Nephron progenitor cell (in vitro differentiated cells): ENCODE data around the gene PHF8.

Source experiments
- DNase-seq: peaks from one replicate; pipeline ENCODE4 v3.0.0; 2021
- H3K27ac Mint-ChIP-seq: 2 replicates; pipeline ENCODE4 v1.8.0; 2021; ENCODE audit warnings: mild to moderate bottlenecking, moderate library complexity, mixed read lengths
- H3K27me3 Mint-ChIP-seq: 2 replicates; pipeline ENCODE4 v1.8.0; 2021; ENCODE audit warnings: mild to moderate bottlenecking, low read depth, mixed read lengths; ENCODE audit not compliant: poor library complexity
- H3K36me3 Mint-ChIP-seq: 2 replicates; pipeline ENCODE4 v1.8.0; 2021; ENCODE audit warnings: low read depth, mixed read lengths
- H3K4me1 Mint-ChIP-seq: 2 replicates; pipeline ENCODE4 v1.8.0; 2021; ENCODE audit warnings: mixed read lengths
- H3K4me3 Mint-ChIP-seq: 2 replicates; pipeline ENCODE4 v1.8.0; 2021; ENCODE audit warnings: mild to moderate bottlenecking, moderate library complexity, mixed read lengths
- H3K9me3 Mint-ChIP-seq: 2 replicates; pipeline ENCODE4 v1.8.0; 2021; ENCODE audit warnings: mild to moderate bottlenecking, moderate library complexity, mixed read lengths
- CTCF ChIP-seq: fragments of 200-600 bp; sonication (generic); IDR thresholded peaks from 2 replicates; pipeline ENCODE4 v1.5.0; 2021; ENCODE audit warnings: antibody characterized with exemption

Gene PHF8

GRCh38 chrX:54007682-54008081 lies 36.6 kb downstream of the PHF8 start:
- Mint-ChIP-seq H3K27ac (no peak overlapping the region), H3K27me3 (no peaks in the 10 kb centered on the region), H3K9me3 (peaks cover 45% of the 10 kb centered on the region), H3K36me3 (peaks cover 60% of the 10 kb centered on the region), H3K4me3 (no peak overlapping the region), H3K4me1 (no peaks in the 10 kb centered on the region)
- no peak for DNase-seq
- TF ChIP-seq CTCF: no peak

GRCh38 chrX:53997724-53998123 lies 46.5 kb downstream of the PHF8 start:
- H3K36me3 Mint-ChIP-seq: peaks cover 57% of the 10 kb centered on the region
- DNase-seq: no peak
- no peak for TF ChIP-seq CTCF
- H3K4me3 Mint-ChIP-seq: no peak overlapping the region
- H3K9me3 Mint-ChIP-seq: peaks cover 52% of the 10 kb centered on the region
- no peak overlapping the region for H3K27ac Mint-ChIP-seq
- peaks cover 4% of the 10 kb centered on the region for H3K27me3 Mint-ChIP-seq
- H3K4me1 Mint-ChIP-seq: no peaks in the 10 kb centered on the region

GRCh38 chrX:53992589-53992988 lies 51.7 kb downstream of the PHF8 start:
- Mint-ChIP-seq H3K27me3 (no peaks in the 10 kb centered on the region), H3K27ac (no peak overlapping the region), H3K36me3 (peaks cover 54% of the 10 kb centered on the region), H3K4me1 (no peaks in the 10 kb centered on the region), H3K9me3 (peaks cover 48% of the 10 kb centered on the region), H3K4me3 (no peak overlapping the region)
- no peak for DNase-seq
- no peak for TF ChIP-seq CTCF

GRCh38 chrX:53990171-53990570 lies 54.1 kb downstream of the PHF8 start:
- no peak for DNase-seq
- Mint-ChIP-seq H3K9me3 (peaks cover 49% of the 10 kb centered on the region), H3K4me1 (no peaks in the 10 kb centered on the region), H3K27me3 (peaks cover 3% of the 10 kb centered on the region), H3K36me3 (peaks cover 59% of the 10 kb centered on the region), H3K27ac (no peak overlapping the region), H3K4me3 (no peak overlapping the region)
- TF ChIP-seq CTCF: no peak

GRCh38 chrX:53984895-53985294 lies 59.4 kb downstream of the PHF8 start:
- no peaks in the 10 kb centered on the region for H3K4me1 Mint-ChIP-seq
- no peak for DNase-seq
- no peak overlapping the region for H3K27ac Mint-ChIP-seq
- TF ChIP-seq CTCF: no peak
- H3K27me3 Mint-ChIP-seq: peaks cover 3% of the 10 kb centered on the region
- H3K4me3 Mint-ChIP-seq: no peak overlapping the region
- H3K36me3 Mint-ChIP-seq: peaks cover 59% of the 10 kb centered on the region
- peaks cover 44% of the 10 kb centered on the region for H3K9me3 Mint-ChIP-seq

- H3K36me3 Mint-ChIP-seq: peaks cover 72% of the 10 kb centered on the region
- H3K4me3 Mint-ChIP-seq: no peak overlapping the region
- no peak for TF ChIP-seq CTCF
- peaks cover 3% of the 10 kb centered on the region for H3K27me3 Mint-ChIP-seq
- no peaks in the 10 kb centered on the region for H3K4me1 Mint-ChIP-seq
- H3K9me3 Mint-ChIP-seq: peaks cover 68% of the 10 kb centered on the region
- DNase-seq: no peak
- H3K27ac Mint-ChIP-seq: no peak overlapping the region
Observed at GRCh38 chrX:53974529-53974928, 69.7 kb downstream of the PHF8 start.
